NB4 (cell line): ENCODE measurements around the gene ST6GALNAC1.
A peak's percentile ranks its signal among the peaks of the same experiment; 100 is the strongest.

Source experiments
- DNase-seq: peaks from one replicate; pipeline ENCODE4 v3.0.0; 2010; ENCODE audit warnings: low read depth
- H3K4me3 ChIP-seq: one replicate; pipeline ENCODE4 v1.5.1; 2011; ENCODE audit warnings: mild to moderate bottlenecking, low read depth, low read length, moderate library complexity
- CTCF ChIP-seq: IDR thresholded peaks from one replicate; pipeline ENCODE4 v1.5.1; 2012; ENCODE audit warnings: low read depth, low read length
- MAX ChIP-seq: IDR thresholded peaks from 2 replicates; pipeline ENCODE4 v1.6.1; 2011; ENCODE audit warnings: low read depth, low read length
- MYC ChIP-seq: IDR thresholded peaks from 2 replicates; pipeline ENCODE4 v1.6.1; 2011; ENCODE audit warnings: low read depth, low read length
- POLR2A ChIP-seq: IDR thresholded peaks from 2 replicates; pipeline ENCODE4 v1.6.1; 2011; ENCODE audit warnings: mild to moderate bottlenecking; ENCODE audit not compliant: insufficient read length; ENCODE audit errors: extremely low read depth

Gene ST6GALNAC1

GRCh38 chr17:76593959-76594358 is 49.6 kb downstream of the ST6GALNAC1 start:
- DNase-seq: no peak
- no peak for TF ChIP-seq POLR2A
- no peak for TF ChIP-seq MYC
- TF ChIP-seq CTCF: no peak
- no peak for TF ChIP-seq MAX
- H3K4me3 ChIP-seq: no peak overlapping the region

GRCh38 chr17:76593384-76593826 is 50.2 kb downstream of the ST6GALNAC1 start:
- no peak for TF ChIP-seq POLR2A
- no peak for TF ChIP-seq CTCF
- no peak for TF ChIP-seq MYC
- TF ChIP-seq MAX: no peak
- no peak for DNase-seq
- no peak overlapping the region for H3K4me3 ChIP-seq

- no peak overlapping the region for H3K4me3 ChIP-seq
- DNase-seq: no peak
- no peak for TF ChIP-seq POLR2A
- no peak for TF ChIP-seq MAX
- no peak for TF ChIP-seq MYC
- TF ChIP-seq CTCF: no peak
Observed at GRCh38 chr17:76588182-76588581, 55.4 kb downstream of the ST6GALNAC1 start.

GRCh38 chr17:76586741-76587487 is 56.6 kb downstream of the ST6GALNAC1 start:
- TF ChIP-seq POLR2A (no peak), CTCF (no peak), MAX (no peak), MYC (no peak)
- DNase-seq: no peak
- no peak overlapping the region for H3K4me3 ChIP-seq

GRCh38 chr17:76585649-76586593 is 57.6 kb downstream of the ST6GALNAC1 start, which contains the start of gene ST6GALNAC2:
Gene ST6GALNAC2 (minus strand): TSS chr17:76585860. CDS start chr17:76585808, 52 bp downstream.
- H3K4me3 ChIP-seq: peak within 1 kb of the TSS; percentile 25

More at GRCh38 chr17:76585649-76586593, 57.6 kb downstream of the ST6GALNAC1 start, which contains the start of gene ST6GALNAC2:
- TF ChIP-seq POLR2A: no peak
- no peak for TF ChIP-seq MYC
- TF ChIP-seq MAX: no peak
- TF ChIP-seq CTCF: no peak
- DNase-seq: peak; percentile 81
